Dendritic cell treated with granulocyte-macrophage colony-stimulating factor and Interleukin-4, amounts not matched to agents 40 ng/mL and 50 ng/mL, for 4 days (primary cell): ENCODE data around the gene ZNF800.
A peak's percentile ranks its signal among the peaks of the same experiment; 100 is the strongest.

Source experiments
- H3K27ac Mint-ChIP-seq: one replicate; pipeline ENCODE4 v1.8.0; 2022; ENCODE audit warnings: mild to moderate bottlenecking, mixed read lengths
- H3K27me3 Mint-ChIP-seq: one replicate; pipeline ENCODE4 v1.8.0; 2022; ENCODE audit warnings: mild to moderate bottlenecking, mixed read lengths
- H3K36me3 Mint-ChIP-seq: one replicate; pipeline ENCODE4 v1.8.0; 2022; ENCODE audit warnings: low read depth, mixed read lengths
- H3K4me1 Mint-ChIP-seq: one replicate; pipeline ENCODE4 v1.8.0; 2022; ENCODE audit warnings: low read depth, mixed read lengths
- H3K4me3 Mint-ChIP-seq: one replicate; pipeline ENCODE4 v1.8.0; 2022; ENCODE audit warnings: mild to moderate bottlenecking, moderate library complexity, mixed read lengths
- H3K9me3 Mint-ChIP-seq: one replicate; pipeline ENCODE4 v1.8.0; 2022; ENCODE audit warnings: mixed read lengths
- intact Hi-C: fragments of 100-400 bp; cut with micrococcal nuclease; formaldehyde crosslinking; loops from one replicate; pipeline ENCODE4 v1.15.0; 2022

ZNF800 gene

GRCh38 chr7:127382301-127383085 lies 10.0 kb downstream of the ZNF800 start:
- Mint-ChIP-seq H3K27ac (peak overlapping the region; percentile 59), H3K4me3 (no peak overlapping the region), H3K27me3 (no peaks in the 10 kb centered on the region), H3K4me1 (peaks cover 38% of the 10 kb centered on the region), H3K9me3 (no peaks in the 10 kb centered on the region), H3K36me3 (peaks cover 37% of the 10 kb centered on the region)
- intact Hi-C loops = no loop called here

DNA sequence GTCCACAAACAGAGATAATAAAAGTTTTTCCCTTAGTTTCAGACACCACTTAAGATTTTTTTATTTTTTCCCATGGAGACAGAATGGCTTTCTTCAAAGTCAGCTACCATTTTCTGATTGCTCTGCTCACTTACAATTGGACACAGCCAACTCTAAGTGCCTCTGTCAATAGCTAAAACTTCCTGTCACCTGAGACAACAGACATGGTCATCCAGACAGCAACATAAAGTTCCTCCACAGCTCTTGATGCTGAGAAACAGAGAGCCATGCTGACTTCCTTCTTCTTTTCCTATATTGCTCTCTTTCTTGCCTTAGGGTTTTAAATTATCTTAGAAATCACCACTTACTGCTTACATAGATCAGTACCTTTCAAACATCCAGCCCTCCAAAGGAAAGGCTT lies 12.0 kb downstream of the ZNF800 start:
- intact Hi-C loops = no loop called here
- no peak overlapping the region for H3K4me3 Mint-ChIP-seq

GRCh38 chr7:127379642-127380041 lies 12.9 kb downstream of the ZNF800 start:
- Mint-ChIP-seq H3K36me3 (peaks cover 43% of the 10 kb centered on the region), H3K4me1 (peaks cover 33% of the 10 kb centered on the region), H3K4me3 (no peak overlapping the region), H3K27ac (no peak overlapping the region), H3K27me3 (no peaks in the 10 kb centered on the region), H3K9me3 (no peaks in the 10 kb centered on the region)
- intact Hi-C loops = no loop called here

More for the DNA sequence above, 12.0 kb downstream of the ZNF800 start:
- H3K4me1 Mint-ChIP-seq = peaks cover 33% of the 10 kb centered on the region
- H3K9me3 Mint-ChIP-seq = no peaks in the 10 kb centered on the region
- H3K36me3 Mint-ChIP-seq = peaks cover 42% of the 10 kb centered on the region
- H3K27ac Mint-ChIP-seq = no peak overlapping the region
- H3K27me3 Mint-ChIP-seq = no peaks in the 10 kb centered on the region

- Mint-ChIP-seq H3K4me3 (no peak overlapping the region), H3K27me3 (no peaks in the 10 kb centered on the region), H3K4me1 (peaks cover 33% of the 10 kb centered on the region), H3K9me3 (no peaks in the 10 kb centered on the region), H3K36me3 (peaks cover 55% of the 10 kb centered on the region), H3K27ac (no peak overlapping the region)
- intact Hi-C loops = no loop called here
Observed at GRCh38 chr7:127378537-127378936, 14.0 kb downstream of the ZNF800 start.

GRCh38 chr7:127377425-127377824 lies 15.1 kb downstream of the ZNF800 start:
- intact Hi-C loops = no loop called here
- H3K27me3 Mint-ChIP-seq = no peaks in the 10 kb centered on the region
- H3K36me3 Mint-ChIP-seq = peaks cover 62% of the 10 kb centered on the region
- peaks cover 23% of the 10 kb centered on the region for H3K4me1 Mint-ChIP-seq
- no peaks in the 10 kb centered on the region for H3K9me3 Mint-ChIP-seq
- H3K27ac Mint-ChIP-seq = no peak overlapping the region
- H3K4me3 Mint-ChIP-seq = no peak overlapping the region

DNA sequence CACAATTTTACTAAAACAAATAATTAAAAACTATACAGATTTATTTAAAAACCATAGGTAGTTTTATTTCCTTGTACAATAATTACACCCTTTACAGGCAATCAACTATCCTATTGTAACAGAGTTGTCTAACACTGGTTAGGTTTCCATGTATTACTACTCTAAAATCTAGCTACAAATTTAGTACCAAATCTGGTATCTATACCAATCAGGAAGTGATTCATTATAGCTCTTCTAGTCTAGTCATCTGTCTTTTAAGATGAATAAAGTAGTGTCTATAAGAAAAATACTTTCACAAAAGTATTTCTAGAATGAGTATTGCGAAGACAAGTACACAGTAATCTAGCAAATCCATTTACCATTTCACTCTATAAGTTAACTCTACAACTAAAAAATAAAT lies 16.9 kb downstream of the ZNF800 start:
- H3K9me3 Mint-ChIP-seq = no peaks in the 10 kb centered on the region
- no peak overlapping the region for H3K4me3 Mint-ChIP-seq
- peaks cover 16% of the 10 kb centered on the region for H3K4me1 Mint-ChIP-seq
- no peak overlapping the region for H3K27ac Mint-ChIP-seq
- H3K36me3 Mint-ChIP-seq = peaks cover 64% of the 10 kb centered on the region
- intact Hi-C loops = no loop called here
- no peaks in the 10 kb centered on the region for H3K27me3 Mint-ChIP-seq

- peaks cover 41% of the 10 kb centered on the region for H3K36me3 Mint-ChIP-seq
- intact Hi-C loops = no loop called here
- H3K27ac Mint-ChIP-seq = no peak overlapping the region
- no peaks in the 10 kb centered on the region for H3K27me3 Mint-ChIP-seq
- H3K4me3 Mint-ChIP-seq = no peak overlapping the region
- H3K4me1 Mint-ChIP-seq = peaks cover 5% of the 10 kb centered on the region
- H3K9me3 Mint-ChIP-seq = no peaks in the 10 kb centered on the region
Observed at GRCh38 chr7:127367679-127368078, 24.8 kb downstream of the ZNF800 start.

DNA sequence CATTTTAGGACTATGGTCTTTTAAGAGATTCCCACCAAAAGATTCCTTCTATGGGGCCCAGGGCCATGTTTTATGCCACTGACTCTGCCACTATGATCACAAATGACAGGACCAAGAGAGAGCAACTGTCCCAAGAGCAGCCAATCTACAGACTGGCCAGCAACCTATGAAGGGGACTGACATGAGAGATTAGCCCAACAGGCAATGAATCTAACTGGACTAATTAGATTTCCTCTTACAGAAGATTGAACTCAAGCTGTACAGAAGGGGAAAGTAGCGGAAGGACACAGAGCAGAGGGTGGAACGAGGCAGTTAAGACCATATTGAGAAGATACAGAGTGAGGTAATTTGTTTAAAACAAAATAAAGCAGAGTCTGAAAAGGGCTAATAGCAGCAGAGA lies 25.8 kb downstream of the ZNF800 start:
- H3K4me3 Mint-ChIP-seq = no peak overlapping the region
- intact Hi-C loops = no loop called here
- no peaks in the 10 kb centered on the region for H3K27me3 Mint-ChIP-seq
- H3K27ac Mint-ChIP-seq = no peak overlapping the region
- peaks cover 32% of the 10 kb centered on the region for H3K36me3 Mint-ChIP-seq
- no peaks in the 10 kb centered on the region for H3K9me3 Mint-ChIP-seq
- peaks cover 5% of the 10 kb centered on the region for H3K4me1 Mint-ChIP-seq

GRCh38 chr7:127365957-127366315 lies 26.6 kb downstream of the ZNF800 start:
- H3K9me3 Mint-ChIP-seq = no peaks in the 10 kb centered on the region
- H3K27ac Mint-ChIP-seq = no peak overlapping the region
- H3K4me3 Mint-ChIP-seq = no peak overlapping the region
- no peaks in the 10 kb centered on the region for H3K27me3 Mint-ChIP-seq
- intact Hi-C loops = no loop called here
- H3K36me3 Mint-ChIP-seq = peaks cover 32% of the 10 kb centered on the region
- peaks cover 5% of the 10 kb centered on the region for H3K4me1 Mint-ChIP-seq

- intact Hi-C loops = no loop called here
- Mint-ChIP-seq H3K4me3 (no peak overlapping the region), H3K9me3 (no peaks in the 10 kb centered on the region), H3K27me3 (no peaks in the 10 kb centered on the region), H3K4me1 (peaks cover 5% of the 10 kb centered on the region), H3K36me3 (peaks cover 36% of the 10 kb centered on the region), H3K27ac (no peak overlapping the region)
Observed at GRCh38 chr7:127365164-127365956, 27.1 kb downstream of the ZNF800 start.

- intact Hi-C loops = no loop called here
- Mint-ChIP-seq H3K27ac (no peak overlapping the region), H3K9me3 (no peaks in the 10 kb centered on the region), H3K27me3 (no peaks in the 10 kb centered on the region), H3K4me3 (no peak overlapping the region), H3K4me1 (peaks cover 5% of the 10 kb centered on the region), H3K36me3 (peaks cover 28% of the 10 kb centered on the region)
Observed at GRCh38 chr7:127362364-127363027, 30.0 kb downstream of the ZNF800 start.

DNA sequence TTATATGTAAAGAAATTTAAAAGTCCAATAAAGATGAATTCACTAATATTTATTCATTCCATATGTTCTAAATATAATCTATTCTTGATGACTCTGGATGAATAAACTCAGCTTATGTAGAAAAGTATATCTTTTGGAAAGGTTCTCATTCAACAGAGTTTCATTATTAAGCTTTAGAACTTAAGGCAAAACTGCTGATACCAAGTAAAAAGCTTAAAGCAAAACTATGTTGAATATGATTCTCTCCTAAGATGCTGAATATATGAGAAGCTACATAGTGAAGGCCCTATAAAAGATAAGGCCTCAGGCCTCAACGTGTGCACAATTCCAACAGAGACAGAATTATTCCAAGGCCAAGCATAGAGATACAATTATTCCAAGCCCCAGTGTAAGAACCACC lies 30.8 kb downstream of the ZNF800 start:
- H3K36me3 Mint-ChIP-seq = peaks cover 25% of the 10 kb centered on the region
- H3K27ac Mint-ChIP-seq = no peak overlapping the region
- H3K4me1 Mint-ChIP-seq = peaks cover 2% of the 10 kb centered on the region
- intact Hi-C loops = no loop called here
- no peaks in the 10 kb centered on the region for H3K9me3 Mint-ChIP-seq
- H3K27me3 Mint-ChIP-seq = no peaks in the 10 kb centered on the region
- no peak overlapping the region for H3K4me3 Mint-ChIP-seq

- Mint-ChIP-seq H3K27ac (no peak overlapping the region), H3K4me3 (no peak overlapping the region), H3K27me3 (no peaks in the 10 kb centered on the region), H3K9me3 (no peaks in the 10 kb centered on the region), H3K4me1 (no peaks in the 10 kb centered on the region), H3K36me3 (peaks cover 33% of the 10 kb centered on the region)
- intact Hi-C loops = no loop called here
Observed at GRCh38 chr7:127359011-127359410, 33.5 kb downstream of the ZNF800 start.

- H3K27ac Mint-ChIP-seq = no peak overlapping the region
- no peak overlapping the region for H3K4me3 Mint-ChIP-seq
- peaks cover 47% of the 10 kb centered on the region for H3K36me3 Mint-ChIP-seq
- intact Hi-C loops = loop anchor here (2.0 kb wide), 1 partner anchor 37 kb away; no protein-coding TSS in a partner anchor
- no peaks in the 10 kb centered on the region for H3K9me3 Mint-ChIP-seq
- no peaks in the 10 kb centered on the region for H3K4me1 Mint-ChIP-seq
- H3K27me3 Mint-ChIP-seq = peaks cover 2% of the 10 kb centered on the region
Observed at GRCh38 chr7:127353897-127354296, 38.6 kb downstream of the ZNF800 start.
